DOHH2 (cell line): ENCODE results near the gene KIAA1671.

Source experiments
- H3F3A ChIP-seq: fragments of 200-600 bp; sonication (generic), shearing (Covaris generic); 2 replicates; pipeline ENCODE4 v1.6.0; 2016; ENCODE audit warnings: antibody characterized with exemption, mild to moderate bottlenecking; ENCODE audit not compliant: control insufficient read depth, insufficient read depth
- H3K27ac ChIP-seq: fragments of 200-600 bp; sonication (generic); 2 replicates; pipeline ENCODE4 v1.5.1; 2014; ENCODE audit warnings: low read depth, mild to moderate bottlenecking, low read length, moderate library complexity
- H3K27me3 ChIP-seq: fragments of 200-600 bp; sonication (generic); 2 replicates; pipeline ENCODE4 v1.6.1; 2014; ENCODE audit warnings: mild to moderate bottlenecking, low read length, mixed read lengths; ENCODE audit not compliant: control insufficient read depth
- H3K36me3 ChIP-seq: fragments of 200-600 bp; sonication (generic); 2 replicates; pipeline ENCODE4 v1.6.1; 2014; ENCODE audit warnings: mild to moderate bottlenecking, low read length, moderate library complexity, mixed read lengths; ENCODE audit not compliant: control insufficient read depth
- H3K4me1 ChIP-seq: fragments of 200-600 bp; sonication (generic); 2 replicates; pipeline ENCODE4 v1.6.1; 2014; ENCODE audit warnings: mild to moderate bottlenecking, low read length, mixed read lengths; ENCODE audit not compliant: control insufficient read depth
- H3K4me2 ChIP-seq: fragments of 200-600 bp; sonication (generic); 2 replicates; pipeline ENCODE4 v1.6.0; 2014; ENCODE audit warnings: mild to moderate bottlenecking, low read length, moderate library complexity
- H3K4me3 ChIP-seq: fragments of 200-600 bp; sonication (generic); 2 replicates; pipeline ENCODE4 v1.5.1; 2014; ENCODE audit warnings: mild to moderate bottlenecking, low read length, mixed read lengths
- H3K79me2 ChIP-seq: fragments of 200-600 bp; sonication (generic); 2 replicates; pipeline ENCODE4 v1.6.1; 2014; ENCODE audit warnings: mild to moderate bottlenecking, low read length, mixed read lengths; ENCODE audit not compliant: control insufficient read depth
- H3K9me2 ChIP-seq: fragments of 200-600 bp; sonication (generic); replicated peaks from 2 replicates; pipeline ENCODE4 v1.6.1; 2014; ENCODE audit warnings: mild to moderate bottlenecking, low read length, mixed read lengths; ENCODE audit not compliant: control insufficient read depth
- H3K9me3 ChIP-seq: fragments of 200-600 bp; sonication (generic); 2 replicates; pipeline ENCODE4 v1.6.1; 2014; ENCODE audit warnings: antibody characterized with exemption, low read length, mixed read lengths; ENCODE audit not compliant: control insufficient read depth, insufficient read depth
- H4K20me1 ChIP-seq: fragments of 200-600 bp; sonication (generic); 2 replicates; pipeline ENCODE4 v1.6.0; 2014; ENCODE audit warnings: low read depth, mild to moderate bottlenecking, antibody characterized with exemption, low read length, moderate library complexity; ENCODE audit not compliant: control insufficient read depth, insufficient read depth
- EZH2phosphoT487 ChIP-seq: fragments of 200-600 bp; sonication (generic); IDR thresholded peaks from 2 replicates; pipeline ENCODE4 v1.6.1; 2017; ENCODE audit warnings: borderline replicate concordance, mild to moderate bottlenecking, antibody characterized with exemption, low read length, moderate library complexity, mixed read lengths
- TF ChIP-seq, protein P1 (sequence below): fragments of 200-600 bp; sonication (generic); IDR thresholded peaks from one replicate; pipeline ENCODE4 v1.5.1; 2014; ENCODE audit warnings: antibody characterized with exemption, mild to moderate bottlenecking, low read depth, low read length; ENCODE audit not compliant: poor library complexity, severe bottlenecking

KIAA1671 gene

DNA sequence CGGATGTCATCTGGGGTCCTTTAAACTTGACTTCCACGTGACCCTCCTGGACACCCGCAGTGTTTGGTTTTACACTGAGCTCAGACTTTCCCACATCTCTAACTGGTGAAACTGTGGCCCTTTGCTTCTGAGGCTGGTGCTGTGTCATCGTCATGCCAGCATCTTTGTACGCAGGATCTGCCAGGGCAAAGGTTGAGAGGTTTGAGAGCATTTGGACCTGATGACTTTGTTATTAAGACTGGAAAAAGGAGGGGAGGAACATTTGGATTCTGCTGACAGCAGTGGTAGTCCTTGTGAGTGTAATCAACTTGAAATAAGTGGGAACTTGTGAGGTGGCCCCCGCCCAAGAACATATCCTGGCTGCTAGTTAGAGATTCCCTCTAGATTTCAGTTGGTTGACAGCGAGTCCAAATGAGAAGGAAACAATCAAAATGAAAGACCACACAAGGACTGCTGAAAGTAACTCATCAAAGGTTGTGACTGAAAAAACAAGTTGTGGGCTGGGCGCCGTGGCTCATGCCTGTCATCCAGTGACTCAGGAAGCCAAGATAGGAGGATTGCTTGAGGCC lies 102.5 kb downstream of the KIAA1671 start:
- H3K4me2 ChIP-seq = no peak overlapping the region
- H3K9me2 ChIP-seq = no peaks in the 10 kb centered on the region
- H3K79me2 ChIP-seq = no peaks in the 10 kb centered on the region
- TF ChIP-seq, protein P1, sequence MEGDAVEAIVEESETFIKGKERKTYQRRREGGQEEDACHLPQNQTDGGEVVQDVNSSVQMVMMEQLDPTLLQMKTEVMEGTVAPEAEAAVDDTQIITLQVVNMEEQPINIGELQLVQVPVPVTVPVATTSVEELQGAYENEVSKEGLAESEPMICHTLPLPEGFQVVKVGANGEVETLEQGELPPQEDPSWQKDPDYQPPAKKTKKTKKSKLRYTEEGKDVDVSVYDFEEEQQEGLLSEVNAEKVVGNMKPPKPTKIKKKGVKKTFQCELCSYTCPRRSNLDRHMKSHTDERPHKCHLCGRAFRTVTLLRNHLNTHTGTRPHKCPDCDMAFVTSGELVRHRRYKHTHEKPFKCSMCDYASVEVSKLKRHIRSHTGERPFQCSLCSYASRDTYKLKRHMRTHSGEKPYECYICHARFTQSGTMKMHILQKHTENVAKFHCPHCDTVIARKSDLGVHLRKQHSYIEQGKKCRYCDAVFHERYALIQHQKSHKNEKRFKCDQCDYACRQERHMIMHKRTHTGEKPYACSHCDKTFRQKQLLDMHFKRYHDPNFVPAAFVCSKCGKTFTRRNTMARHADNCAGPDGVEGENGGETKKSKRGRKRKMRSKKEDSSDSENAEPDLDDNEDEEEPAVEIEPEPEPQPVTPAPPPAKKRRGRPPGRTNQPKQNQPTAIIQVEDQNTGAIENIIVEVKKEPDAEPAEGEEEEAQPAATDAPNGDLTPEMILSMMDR = no peak
- no peak for TF ChIP-seq EZH2phosphoT487
- no peaks in the 10 kb centered on the region for H3F3A ChIP-seq
- no peaks in the 10 kb centered on the region for H4K20me1 ChIP-seq
- peaks cover 7% of the 10 kb centered on the region for H3K9me3 ChIP-seq
- no peaks in the 10 kb centered on the region for H3K4me1 ChIP-seq
- no peaks in the 10 kb centered on the region for H3K27me3 ChIP-seq
- H3K36me3 ChIP-seq = no peaks in the 10 kb centered on the region
- no peak overlapping the region for H3K27ac ChIP-seq
- H3K4me3 ChIP-seq = no peak overlapping the region

DNA sequence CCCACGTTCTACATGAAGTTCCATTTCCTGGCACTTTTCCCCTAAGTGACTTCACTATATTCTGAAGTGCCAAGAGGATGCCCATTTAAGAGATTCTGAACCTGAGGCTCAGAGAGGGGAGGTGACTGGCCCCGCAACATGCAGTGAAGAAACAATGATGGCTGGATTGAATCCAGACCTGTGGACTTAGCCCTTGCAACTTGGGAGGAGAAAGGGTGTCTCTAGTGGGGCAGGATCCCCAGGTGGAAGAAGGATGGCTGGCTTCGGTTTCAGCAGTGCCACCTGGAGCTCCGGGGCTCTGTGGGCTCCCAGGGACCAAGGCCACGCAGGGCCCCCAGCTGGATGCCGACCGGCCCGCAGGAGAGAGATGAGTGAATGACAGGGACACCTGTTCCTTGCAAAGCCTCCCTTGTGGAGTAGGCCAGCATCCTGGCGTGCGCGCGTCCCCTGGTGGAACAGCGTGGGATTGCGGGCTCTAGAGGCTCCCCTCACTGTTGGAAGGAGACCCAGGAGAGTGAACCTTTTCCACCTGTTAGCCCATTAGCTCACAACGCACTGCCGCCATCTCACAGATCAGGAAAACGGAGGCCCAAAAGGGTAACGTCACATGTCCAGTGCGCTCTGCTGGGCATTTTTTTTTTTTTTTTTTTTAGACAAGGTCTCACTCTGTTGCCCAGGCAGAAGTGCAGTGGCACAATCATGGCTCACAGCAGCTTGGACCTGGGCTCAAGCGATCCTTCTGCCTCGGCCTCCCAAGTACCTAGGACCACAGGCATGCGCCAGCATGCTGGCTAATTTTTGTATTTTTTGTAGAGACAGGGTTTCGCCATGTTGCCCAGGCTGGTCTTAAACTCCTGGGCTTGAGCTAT lies 104.7 kb downstream of the KIAA1671 start:
- Histone ChIP-seq H3K9me3 (no peaks in the 10 kb centered on the region), H3F3A (no peaks in the 10 kb centered on the region), H3K36me3 (no peaks in the 10 kb centered on the region), H3K79me2 (no peaks in the 10 kb centered on the region), H3K4me2 (no peak overlapping the region), H3K4me1 (peaks cover 8% of the 10 kb centered on the region), H3K27ac (no peak overlapping the region), H3K4me3 (no peak overlapping the region), H3K27me3 (no peaks in the 10 kb centered on the region), H4K20me1 (no peaks in the 10 kb centered on the region), H3K9me2 (no peaks in the 10 kb centered on the region)
- TF ChIP-seq, protein P1 = peak; percentile 90
- TF ChIP-seq EZH2phosphoT487 = no peak

DNA sequence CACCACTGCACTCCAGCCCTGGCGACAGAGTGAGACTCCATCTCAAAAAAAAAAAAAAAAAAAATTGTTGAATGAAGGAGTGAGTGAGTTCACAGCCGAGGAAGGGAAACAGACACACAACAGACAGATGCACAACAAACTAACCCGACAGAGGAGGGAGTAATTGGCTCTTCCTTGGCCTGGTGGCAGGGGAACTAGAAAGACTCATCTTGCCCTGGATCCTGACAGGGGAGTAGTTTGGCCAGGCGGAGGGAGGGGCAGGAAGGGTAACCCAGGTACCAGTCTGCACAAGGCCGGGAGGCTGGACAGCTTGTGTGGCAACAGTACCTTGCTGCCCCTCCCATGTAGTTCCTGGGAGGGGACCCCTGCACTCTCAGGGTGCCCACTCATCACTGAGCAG lies 106.9 kb downstream of the KIAA1671 start:
- Histone ChIP-seq H3K79me2 (no peaks in the 10 kb centered on the region), H3K9me2 (no peaks in the 10 kb centered on the region), H3K4me3 (no peak overlapping the region), H3K4me2 (no peak overlapping the region), H3K4me1 (peaks cover 11% of the 10 kb centered on the region), H3K27me3 (no peaks in the 10 kb centered on the region), H4K20me1 (no peaks in the 10 kb centered on the region), H3K9me3 (no peaks in the 10 kb centered on the region), H3K36me3 (no peaks in the 10 kb centered on the region), H3K27ac (no peak overlapping the region), H3F3A (no peaks in the 10 kb centered on the region)
- TF ChIP-seq, protein P1 = no peak
- TF ChIP-seq EZH2phosphoT487 = no peak
